ENCODE measurements around the gene RAB40A.
"Not testable (repeated sequence)": the region's sequence is repeated elsewhere in the genome, so short reads cannot be mapped to it uniquely, and the experiment has no call there.

Gene RAB40A

GRCh38 chrX:103464774-103465117 is 54.5 kb downstream of the RAB40A start:
- H3K27ac ChIP-seq = no peak overlapping the region
- H3K4me1 ChIP-seq (ENCODE audit: control insufficient read depth in 1 of 2, insufficient read depth in 1 of 2, low read depth in 1 of 2, low read length in 1 of 2) = no peaks in the 10 kb centered on the region
- TF ChIP-seq CTCF (IDR thresholded peaks at IDR 0.05) = no peak
- H3K9me3 ChIP-seq = no peaks in the 10 kb centered on the region
- no peak overlapping the region for H3K4me3 ChIP-seq (ENCODE audit: low read depth in 1 of 2, low read length in 1 of 2)
- no peaks in the 10 kb centered on the region for H3K27me3 ChIP-seq
- no peaks in the 10 kb centered on the region for H3K36me3 ChIP-seq

- Histone ChIP-seq H3K9me3 (no peaks in the 10 kb centered on the region), H3K36me3 (no peaks in the 10 kb centered on the region), H3K27me3 (no peaks in the 10 kb centered on the region), H3K4me1 (ENCODE audit: control insufficient read depth in 1 of 2, insufficient read depth in 1 of 2, low read depth in 1 of 2, low read length in 1 of 2) (no peaks in the 10 kb centered on the region), H3K27ac (no peak overlapping the region), H3K4me3 (ENCODE audit: low read depth in 1 of 2, low read length in 1 of 2) (no peak overlapping the region)
- no peak for TF ChIP-seq CTCF (IDR thresholded peaks at IDR 0.05)
Observed at GRCh38 chrX:103464072-103464773, 55.1 kb downstream of the RAB40A start.

DNA sequence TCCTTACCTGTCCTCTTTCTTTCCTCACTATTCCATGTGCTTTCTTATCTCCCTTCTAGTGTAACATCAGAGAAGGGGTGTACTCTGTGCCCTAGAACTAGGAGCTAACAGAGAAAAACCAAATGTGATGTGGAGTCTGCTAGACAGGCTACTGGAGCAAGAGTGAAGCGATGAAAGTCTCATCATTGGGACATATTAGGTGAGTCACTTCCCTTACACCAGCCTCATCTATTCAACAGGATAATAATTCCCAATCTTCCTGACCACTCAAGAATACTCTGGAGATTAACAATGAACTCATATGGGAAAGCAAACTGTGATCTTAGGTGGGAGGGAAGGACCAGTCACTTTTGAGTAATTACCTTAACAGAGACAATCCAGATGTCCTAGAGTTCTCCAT is 58.1 kb downstream of the RAB40A start:
- no peak for TF ChIP-seq CTCF (IDR thresholded peaks at IDR 0.05)
- H3K9me3 ChIP-seq = no peaks in the 10 kb centered on the region
- H3K27ac ChIP-seq = no peak overlapping the region
- no peak overlapping the region for H3K4me3 ChIP-seq (ENCODE audit: low read depth in 1 of 2, low read length in 1 of 2)
- no peaks in the 10 kb centered on the region for H3K4me1 ChIP-seq (ENCODE audit: control insufficient read depth in 1 of 2, insufficient read depth in 1 of 2, low read depth in 1 of 2, low read length in 1 of 2)
- H3K36me3 ChIP-seq = no peaks in the 10 kb centered on the region
- H3K27me3 ChIP-seq = no peaks in the 10 kb centered on the region

DNA sequence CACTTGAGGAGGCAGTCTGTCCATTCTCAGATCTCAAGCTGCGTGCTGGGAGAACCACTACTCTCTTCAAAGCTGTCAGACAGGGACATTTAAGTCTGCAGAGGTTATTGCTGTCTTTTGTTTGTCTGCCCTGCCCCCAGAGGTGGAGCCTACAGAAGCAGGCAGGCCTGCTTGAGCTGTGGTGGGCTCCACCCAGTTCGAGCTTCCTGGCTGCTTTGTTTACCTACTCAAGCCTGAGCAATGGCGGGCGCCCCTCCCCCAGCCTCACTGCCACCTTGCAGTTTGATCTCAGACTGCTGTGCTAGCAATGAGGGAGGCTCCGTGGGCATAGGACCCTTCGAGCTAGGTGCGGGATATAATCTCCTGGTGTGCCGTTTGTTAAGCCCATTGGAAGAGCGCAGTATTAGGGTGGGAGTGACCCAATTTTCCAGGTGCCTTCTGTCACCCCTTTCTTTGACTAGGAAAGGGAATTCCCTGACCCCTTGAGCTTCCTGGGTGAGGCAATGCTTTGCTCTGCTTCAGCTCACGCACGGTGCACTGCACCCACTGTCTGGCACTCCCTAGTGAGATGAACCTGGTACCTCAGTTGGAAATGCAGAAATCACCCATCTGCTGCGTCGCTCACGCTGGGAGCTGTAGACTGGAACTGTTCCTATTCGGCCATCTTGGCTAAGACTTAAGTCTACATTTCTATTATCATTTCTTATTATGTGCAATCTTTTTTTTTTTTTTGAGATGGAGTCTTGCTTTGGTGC is 59.1 kb downstream of the RAB40A start:
- H3K4me1 ChIP-seq (ENCODE audit: control insufficient read depth in 1 of 2, insufficient read depth in 1 of 2, low read depth in 1 of 2, low read length in 1 of 2); H3K27me3 ChIP-seq; H3K27ac ChIP-seq; H3K36me3 ChIP-seq; H3K9me3 ChIP-seq; H3K4me3 ChIP-seq (ENCODE audit: low read depth in 1 of 2, low read length in 1 of 2): not testable (repeated sequence)

GRCh38 chrX:103453655-103454054 is 65.6 kb downstream of the RAB40A start:
- Histone ChIP-seq H3K4me3 (ENCODE audit: low read depth in 1 of 2, low read length in 1 of 2) (no peak overlapping the region), H3K36me3 (no peaks in the 10 kb centered on the region), H3K27me3 (no peaks in the 10 kb centered on the region), H3K4me1 (ENCODE audit: control insufficient read depth in 1 of 2, insufficient read depth in 1 of 2, low read depth in 1 of 2, low read length in 1 of 2) (no peaks in the 10 kb centered on the region), H3K9me3 (no peaks in the 10 kb centered on the region), H3K27ac (no peak overlapping the region)
- TF ChIP-seq CTCF (IDR thresholded peaks at IDR 0.05) = no peak
